Measurements from ENCODE around the gene CES5A.
"Not testable (repeated sequence)": the region's sequence is repeated elsewhere in the genome, so short reads cannot be mapped to it uniquely, and the experiment has no call there.

DNA sequence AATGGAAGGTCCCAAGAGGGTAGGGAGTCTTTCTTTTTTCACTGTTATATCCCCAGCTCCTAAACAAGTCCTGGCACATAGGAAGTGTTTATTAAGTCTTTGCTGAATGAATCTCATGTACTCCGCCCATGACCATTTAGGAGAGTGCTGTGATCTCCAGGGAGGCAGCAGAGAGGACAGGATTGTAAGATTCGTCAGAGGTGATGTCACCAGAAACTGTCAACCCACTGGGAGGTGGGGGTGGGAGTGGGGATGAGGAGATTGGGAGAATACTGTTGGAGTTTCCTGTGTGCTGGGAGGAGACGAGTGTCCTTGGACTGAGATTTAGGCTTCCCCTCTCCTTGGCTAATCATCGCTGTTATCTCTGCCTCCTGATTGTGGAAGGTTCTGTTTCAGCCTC, 59.0 kb downstream of the CES5A start:
- not testable (repeated sequence) for TF ChIP-seq CTCF (IDR thresholded peaks at IDR 0.05; ENCODE audit: low read length); EZH2 (IDR thresholded peaks at IDR 0.05; ENCODE audit: borderline replicate concordance, low read length)
